ENCODE data around the gene WDFY4.
A peak's percentile ranks its signal among the peaks of the same experiment; 100 is the strongest.

Gene WDFY4

GRCh38 chr10:48948470-48949037 is 263.9 kb downstream of the WDFY4 start:
- DNase-seq, result no peak

- no peak for DNase-seq
These were observed 267.0 kb downstream of the WDFY4 start for GRCh38 chr10:48951707-48952106.

- no peak for DNase-seq
These were observed 272.9 kb downstream of the WDFY4 start for GRCh38 chr10:48957361-48958151.

GRCh38 chr10:48958598-48959190 is 274.0 kb downstream of the WDFY4 start:
- no peak for DNase-seq

GRCh38 chr10:48964038-48964437 is 279.4 kb downstream of the WDFY4 start:
- DNase-seq, result no peak

- DNase-seq, result no peak
These were observed 280.8 kb downstream of the WDFY4 start for GRCh38 chr10:48965460-48965859.

- DNase-seq, result no peak
These were observed 283.4 kb downstream of the WDFY4 start for GRCh38 chr10:48968036-48968435.

- no peak for DNase-seq
These were observed 285.4 kb downstream of the WDFY4 start for GRCh38 chr10:48970046-48970445.

GRCh38 chr10:48970654-48971053 is 286.0 kb downstream of the WDFY4 start:
- no peak for DNase-seq

GRCh38 chr10:48973065-48973464 is 288.4 kb downstream of the WDFY4 start:
- DNase-seq, result no peak

- DNase-seq, result no peak
These were observed 290.0 kb downstream of the WDFY4 start for GRCh38 chr10:48974510-48975156.

GRCh38 chr10:48976196-48976595 is 291.5 kb downstream of the WDFY4 start:
- DNase-seq, result peak in 1 of 2 donors; percentile 6

- no peak for DNase-seq
These were observed 293.6 kb downstream of the WDFY4 start for GRCh38 chr10:48978318-48978717.

GRCh38 chr10:48981310-48981907 is 296.7 kb downstream of the WDFY4 start:
- DNase-seq, result peak; percentile 27 to 51

- no peak for DNase-seq
These were observed 297.9 kb downstream of the WDFY4 start for GRCh38 chr10:48982584-48982983.

- DNase-seq, result no peak
These were observed 299.1 kb downstream of the WDFY4 start for GRCh38 chr10:48983648-48984351.

- no peak for DNase-seq
These were observed 301.0 kb downstream of the WDFY4 start for GRCh38 chr10:48985621-48986158.

GRCh38 chr10:48990226-48990625 is 305.6 kb downstream of the WDFY4 start:
- DNase-seq, result no peak

- DNase-seq, result no peak
These were observed 309.0 kb downstream of the WDFY4 start for GRCh38 chr10:48993627-48994026.

GRCh38 chr10:48996329-48996728 is 311.7 kb downstream of the WDFY4 start:
- no peak for DNase-seq

GRCh38 chr10:48999346-48999745 is 314.7 kb downstream of the WDFY4 start:
- DNase-seq, result no peak
